PC-9 (cell line): ENCODE results near the gene TNFRSF25.

Source experiments
- CTCF ChIP-seq: fragments of 200-600 bp; sonication (generic); conservative IDR thresholded peaks from 2 replicates; pipeline ENCODE4 v1.6.1; 2017; ENCODE audit warnings: mixed run types, antibody characterized with exemption, mild to moderate bottlenecking, moderate library complexity
- EZH2 ChIP-seq: fragments of 200-600 bp; sonication (generic); IDR thresholded peaks from 2 replicates; pipeline ENCODE4 v1.8.0; 2017; ENCODE audit warnings: antibody characterized with exemption, low read depth

- TF ChIP-seq CTCF (no peak), EZH2 (no peak)
Measured at GRCh38 chr1:6499296-6499695, 33.3 kb upstream of the TNFRSF25 start.
